GM23338 (cell line): ENCODE results near the gene TACC3. TPM values are rescaled to one million over a fixed set of nuclear protein-coding genes. Genes with fewer than 3 reads are reported as not detected.

Experiments used
- ATAC-seq: fragments of 200-7000 bp; cut with Tn5 transposase; 3 replicates; pipeline ENCODE4 v1.9.1; 2020
- DNase-seq: peaks from one replicate; pipeline ENCODE4 v3.0.0-alpha.2; 2015; ENCODE audit warnings: low spot score
- H2AFZ ChIP-seq: fragments of 200-600 bp; sonication (generic); 2 replicates; pipeline ENCODE4 v1.8.0; 2016; ENCODE audit warnings: antibody characterized with exemption, mild to moderate bottlenecking, moderate library complexity
- H3F3A ChIP-seq: fragments of 200-600 bp; sonication (generic); replicated peaks from 2 replicates; pipeline ENCODE4 v1.8.0; 2017; ENCODE audit warnings: antibody characterized with exemption, mixed run types, low read depth
- H3K27ac ChIP-seq: fragments of 200-600 bp; sonication (generic); 2 replicates; pipeline ENCODE4 v1.6.1; 2016; ENCODE audit warnings: low read depth
- H3K27me3 ChIP-seq: fragments of 200-600 bp; sonication (generic); 2 replicates; pipeline ENCODE4 v1.8.0; 2016; ENCODE audit warnings: mild to moderate bottlenecking, mixed run types, moderate library complexity; ENCODE audit not compliant: insufficient read depth
- H3K36me3 ChIP-seq: fragments of 200-600 bp; sonication (generic); 2 replicates; pipeline ENCODE4 v1.8.0; 2016; ENCODE audit warnings: mild to moderate bottlenecking; ENCODE audit not compliant: insufficient read depth
- H3K4me1 ChIP-seq: fragments of 200-600 bp; sonication (generic); 2 replicates; pipeline ENCODE4 v1.8.0; 2016; ENCODE audit warnings: mild to moderate bottlenecking, moderate library complexity; ENCODE audit not compliant: insufficient read depth
- H3K4me2 ChIP-seq: fragments of 200-600 bp; sonication (generic); 2 replicates; pipeline ENCODE4 v1.7.1; 2017; ENCODE audit warnings: mixed run types
- H3K4me3 ChIP-seq: fragments of 200-600 bp; sonication (generic); 2 replicates; pipeline ENCODE4 v1.6.1; 2016; ENCODE audit warnings: mixed run types
- H3K79me2 ChIP-seq: fragments of 200-600 bp; sonication (generic); replicated peaks from 2 replicates; pipeline ENCODE4 v1.8.0; 2017; ENCODE audit warnings: mild to moderate bottlenecking; ENCODE audit not compliant: insufficient read depth
- H3K9me2 ChIP-seq: fragments of 200-600 bp; sonication (generic); 2 replicates; pipeline ENCODE4 v1.8.0; 2017; ENCODE audit not compliant: insufficient read depth
- H4K20me1 ChIP-seq: fragments of 200-600 bp; sonication (generic); replicated peaks from 2 replicates; pipeline ENCODE4 v1.8.0; 2017; ENCODE audit warnings: mild to moderate bottlenecking; ENCODE audit not compliant: insufficient read depth
- H3K27ac Mint-ChIP-seq: 2 replicates; pipeline ENCODE4 v1.8.0; 2020; ENCODE audit warnings: inconsistent platforms, mild to moderate bottlenecking, moderate library complexity, mixed read lengths
- H3K27me3 Mint-ChIP-seq: 3 replicates; pipeline ENCODE4 v1.8.0; 2022; ENCODE audit warnings: low read depth, mild to moderate bottlenecking, moderate library complexity, mixed read lengths, inconsistent platforms; ENCODE audit not compliant: insufficient read depth, poor library complexity
- H3K36me3 Mint-ChIP-seq: 3 replicates; pipeline ENCODE4 v1.8.0; 2021; ENCODE audit warnings: low read depth, mild to moderate bottlenecking, inconsistent platforms, moderate library complexity, mixed read lengths
- H3K4me1 Mint-ChIP-seq: 3 replicates; pipeline ENCODE4 v1.8.0; 2020; ENCODE audit warnings: mild to moderate bottlenecking, inconsistent platforms, mixed read lengths
- H3K4me3 Mint-ChIP-seq: 3 replicates; pipeline ENCODE4 v1.8.0; 2021; ENCODE audit warnings: moderate library complexity, mild to moderate bottlenecking, inconsistent platforms, mixed read lengths
- H3K9me3 Mint-ChIP-seq: 3 replicates; pipeline ENCODE4 v1.8.0; 2020; ENCODE audit warnings: moderate library complexity, mild to moderate bottlenecking, inconsistent platforms, mixed read lengths
- CTCF ChIP-seq, 2 experiments: fragments of 200-600 bp in 1 of 2; sonication (generic) in 1 of 2; conservative IDR thresholded peaks; 2 replicates each; pipeline versions ENCODE4 v1.5.1 to v1.6.1; 2016 to 2017; ENCODE audit warnings: antibody characterized with exemption in 2 of 2, low read depth in 2 of 2, mild to moderate bottlenecking in 2 of 2, moderate library complexity in 1 of 2
- REST ChIP-seq: IDR thresholded peaks from one replicate; pipeline ENCODE4 v1.6.1; 2018; ENCODE audit warnings: antibody characterized with exemption; ENCODE audit not compliant: unreplicated experiment
- polyA plus RNA-seq: library from polyadenylated mRNA; unstranded; fragments of >200 nt; fragmentation: Nextera tagmentation; extraction: Ambion mirVana; gene quantifications from 2 replicates; pipeline ENCODE4 v1.2.1, GENCODE V29; 2016
- total RNA-seq: library from RNA; depleted of rRNA; stranded (reverse); fragments of >200 nt; shearing (Covaris generic); gene quantifications from 2 replicates; pipeline ENCODE4 v1.2.3, GENCODE V29; 2014
- TF ChIP-seq, protein P1 (sequence below): fragments of 250-450 bp; sonication (Bioruptor Pico); IDR thresholded peaks from 2 replicates; pipeline ENCODE4 v1.5.0; 2020; ENCODE audit warnings: mild to moderate bottlenecking, moderate library complexity

The TACC3 gene
- total and polyA plus RNA-seq, 2 experiments from 2014 or later = 120 TPM

GRCh38 chr4:1686440-1687036 lies 34.8 kb upstream of the TACC3 start:
- Histone ChIP-seq H3K4me3 (no peak overlapping the region), H3K79me2 (no peaks in the 10 kb centered on the region), H3K36me3 (no peaks in the 10 kb centered on the region), H3K27ac (no peak overlapping the region), H3K4me1 (0 out of 2 replicates have a peak, but pooled peaks cover 5% of the 10 kb centered on the region), H3K4me2 (no peak overlapping the region), H3F3A (peaks cover 12% of the 10 kb centered on the region), H3K27me3 (peaks cover 22% of the 10 kb centered on the region), H2AFZ (no peak overlapping the region), H4K20me1 (no peaks in the 10 kb centered on the region), H3K9me2 (no peaks in the 10 kb centered on the region)
- Mint-ChIP-seq H3K9me3 (peaks cover 2% of the 10 kb centered on the region; the same call in 2 of the 3 replicates), H3K4me1 (peaks cover 8% of the 10 kb centered on the region; the same call in 2 of the 3 replicates), H3K27ac (no peak overlapping the region), H3K36me3 (peaks cover 21% of the 10 kb centered on the region), H3K27me3 (peaks cover 16% of the 10 kb centered on the region), H3K4me3 (no peak overlapping the region)
- DNase-seq (no peak), ATAC-seq (no peak)
- no peak for TF ChIP-seq CTCF (conservative IDR thresholded peaks at IDR 0.05; ENCODE audit: low read depth in 2 of 2)
- no peak for TF ChIP-seq REST
- TF ChIP-seq, protein P1, sequence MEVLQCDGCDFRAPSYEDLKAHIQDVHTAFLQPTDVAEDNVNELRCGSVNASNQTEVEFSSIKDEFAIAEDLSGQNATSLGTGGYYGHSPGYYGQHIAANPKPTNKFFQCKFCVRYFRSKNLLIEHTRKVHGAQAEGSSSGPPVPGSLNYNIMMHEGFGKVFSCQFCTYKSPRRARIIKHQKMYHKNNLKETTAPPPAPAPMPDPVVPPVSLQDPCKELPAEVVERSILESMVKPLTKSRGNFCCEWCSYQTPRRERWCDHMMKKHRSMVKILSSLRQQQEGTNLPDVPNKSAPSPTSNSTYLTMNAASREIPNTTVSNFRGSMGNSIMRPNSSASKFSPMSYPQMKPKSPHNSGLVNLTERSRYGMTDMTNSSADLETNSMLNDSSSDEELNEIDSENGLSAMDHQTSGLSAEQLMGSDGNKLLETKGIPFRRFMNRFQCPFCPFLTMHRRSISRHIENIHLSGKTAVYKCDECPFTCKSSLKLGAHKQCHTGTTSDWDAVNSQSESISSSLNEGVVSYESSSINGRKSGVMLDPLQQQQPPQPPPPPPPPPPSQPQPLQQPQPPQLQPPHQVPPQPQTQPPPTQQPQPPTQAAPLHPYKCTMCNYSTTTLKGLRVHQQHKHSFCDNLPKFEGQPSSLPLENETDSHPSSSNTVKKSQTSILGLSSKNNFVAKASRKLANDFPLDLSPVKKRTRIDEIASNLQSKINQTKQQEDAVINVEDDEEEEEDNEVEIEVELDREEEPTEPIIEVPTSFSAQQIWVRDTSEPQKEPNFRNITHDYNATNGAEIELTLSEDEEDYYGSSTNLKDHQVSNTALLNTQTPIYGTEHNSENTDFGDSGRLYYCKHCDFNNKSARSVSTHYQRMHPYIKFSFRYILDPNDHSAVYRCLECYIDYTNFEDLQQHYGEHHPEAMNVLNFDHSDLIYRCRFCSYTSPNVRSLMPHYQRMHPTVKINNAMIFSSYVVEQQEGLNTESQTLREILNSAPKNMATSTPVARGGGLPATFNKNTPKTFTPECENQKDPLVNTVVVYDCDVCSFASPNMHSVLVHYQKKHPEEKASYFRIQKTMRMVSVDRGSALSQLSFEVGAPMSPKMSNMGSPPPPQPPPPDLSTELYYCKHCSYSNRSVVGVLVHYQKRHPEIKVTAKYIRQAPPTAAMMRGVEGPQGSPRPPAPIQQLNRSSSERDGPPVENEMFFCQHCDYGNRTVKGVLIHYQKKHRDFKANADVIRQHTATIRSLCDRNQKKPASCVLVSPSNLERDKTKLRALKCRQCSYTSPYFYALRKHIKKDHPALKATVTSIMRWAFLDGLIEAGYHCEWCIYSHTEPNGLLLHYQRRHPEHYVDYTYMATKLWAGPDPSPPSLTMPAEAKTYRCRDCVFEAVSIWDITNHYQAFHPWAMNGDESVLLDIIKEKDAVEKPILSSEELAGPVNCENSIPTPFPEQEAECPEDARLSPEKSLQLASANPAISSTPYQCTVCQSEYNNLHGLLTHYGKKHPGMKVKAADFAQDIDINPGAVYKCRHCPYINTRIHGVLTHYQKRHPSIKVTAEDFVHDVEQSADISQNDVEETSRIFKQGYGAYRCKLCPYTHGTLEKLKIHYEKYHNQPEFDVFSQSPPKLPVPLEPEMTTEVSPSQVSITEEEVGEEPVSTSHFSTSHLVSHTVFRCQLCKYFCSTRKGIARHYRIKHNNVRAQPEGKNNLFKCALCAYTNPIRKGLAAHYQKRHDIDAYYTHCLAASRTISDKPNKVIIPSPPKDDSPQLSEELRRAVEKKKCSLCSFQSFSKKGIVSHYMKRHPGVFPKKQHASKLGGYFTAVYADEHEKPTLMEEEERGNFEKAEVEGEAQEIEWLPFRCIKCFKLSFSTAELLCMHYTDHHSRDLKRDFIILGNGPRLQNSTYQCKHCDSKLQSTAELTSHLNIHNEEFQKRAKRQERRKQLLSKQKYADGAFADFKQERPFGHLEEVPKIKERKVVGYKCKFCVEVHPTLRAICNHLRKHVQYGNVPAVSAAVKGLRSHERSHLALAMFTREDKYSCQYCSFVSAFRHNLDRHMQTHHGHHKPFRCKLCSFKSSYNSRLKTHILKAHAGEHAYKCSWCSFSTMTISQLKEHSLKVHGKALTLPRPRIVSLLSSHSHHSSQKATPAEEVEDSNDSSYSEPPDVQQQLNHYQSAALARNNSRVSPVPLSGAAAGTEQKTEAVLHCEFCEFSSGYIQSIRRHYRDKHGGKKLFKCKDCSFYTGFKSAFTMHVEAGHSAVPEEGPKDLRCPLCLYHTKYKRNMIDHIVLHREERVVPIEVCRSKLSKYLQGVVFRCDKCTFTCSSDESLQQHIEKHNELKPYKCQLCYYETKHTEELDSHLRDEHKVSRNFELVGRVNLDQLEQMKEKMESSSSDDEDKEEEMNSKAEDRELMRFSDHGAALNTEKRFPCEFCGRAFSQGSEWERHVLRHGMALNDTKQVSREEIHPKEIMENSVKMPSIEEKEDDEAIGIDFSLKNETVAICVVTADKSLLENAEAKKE (CRISPR knock-in tag) = no peak
